ENCODE measurements around the gene PAM16.

PAM16 gene

DNA sequence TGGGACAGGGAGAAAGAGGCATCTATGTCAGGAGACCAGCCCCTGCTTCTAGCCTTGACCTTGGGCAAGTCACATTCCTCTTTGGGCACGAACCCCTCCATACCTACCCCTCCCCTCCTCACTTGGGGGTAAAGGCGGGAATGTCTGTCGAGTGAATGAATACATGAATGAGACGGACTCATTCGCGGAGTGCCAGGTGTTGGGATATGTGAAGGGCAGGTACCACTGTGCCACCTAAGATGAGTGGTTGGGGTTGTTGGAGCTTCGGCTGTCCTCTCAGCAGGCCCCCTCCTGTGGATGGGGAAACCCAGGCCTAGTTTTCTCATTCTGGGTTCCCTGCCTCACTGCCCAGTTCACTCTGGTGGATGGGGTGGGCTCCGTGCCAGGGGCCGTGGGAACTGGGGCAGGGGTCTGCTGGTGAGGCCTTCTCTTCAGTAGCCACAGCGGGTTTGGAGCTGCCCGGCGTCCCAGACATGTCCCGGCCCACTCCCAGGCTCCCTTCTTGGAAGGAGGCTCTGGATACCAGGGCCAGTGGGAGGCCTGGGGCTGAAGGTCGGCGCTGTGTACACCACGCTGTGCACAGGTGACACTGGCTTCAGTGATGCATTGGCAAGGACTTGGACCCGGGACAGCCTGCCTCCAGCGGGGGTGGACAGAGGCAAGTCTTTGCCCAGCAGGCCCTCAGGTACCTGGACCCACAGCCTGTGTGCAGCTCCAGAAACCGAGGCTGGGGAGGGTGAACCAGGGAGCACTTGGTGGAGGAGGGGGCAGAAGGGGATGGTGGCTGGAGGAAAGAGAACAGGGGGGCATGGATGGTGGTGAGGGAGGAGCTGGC lies 29.6 kb downstream of the PAM16 start:
- no peak overlapping the region for H3K4me3 ChIP-seq (ENCODE audit: low read length)
- no peak overlapping the region for H3K27ac ChIP-seq (ENCODE audit: low read depth, low read length)
- WGBS: 91% methylated on average over 19 of the region's 19 CpGs
- no peaks in the 10 kb centered on the region for H3K27me3 ChIP-seq (ENCODE audit: insufficient read depth, low read length)
- no peaks in the 10 kb centered on the region for H3K9me3 ChIP-seq (ENCODE audit: insufficient read depth, low read depth, low read length)
- H3K9ac ChIP-seq (ENCODE audit: low read depth, low read length): no peak overlapping the region
- H3K36me3 ChIP-seq (ENCODE audit: insufficient read depth, low read length): no peaks in the 10 kb centered on the region
- peaks cover 35% of the 10 kb centered on the region for H3K4me1 ChIP-seq (ENCODE audit: insufficient read depth, low read length)

GRCh38 chr16:4320571-4321137 lies 30.5 kb downstream of the PAM16 start:
- Histone ChIP-seq H3K9ac (ENCODE audit: low read depth, low read length) (no peak overlapping the region), H3K9me3 (ENCODE audit: insufficient read depth, low read depth, low read length) (no peaks in the 10 kb centered on the region), H3K27ac (ENCODE audit: low read depth, low read length) (no peak overlapping the region), H3K4me3 (ENCODE audit: low read length) (no peak overlapping the region), H3K4me1 (ENCODE audit: insufficient read depth, low read length) (peaks cover 35% of the 10 kb centered on the region), H3K36me3 (ENCODE audit: insufficient read depth, low read length) (no peaks in the 10 kb centered on the region), H3K27me3 (ENCODE audit: insufficient read depth, low read length) (no peaks in the 10 kb centered on the region)
- 88% methylated on average over 16 of the region's 16 CpGs for WGBS

GRCh38 chr16:4319454-4320421 lies 31.4 kb downstream of the PAM16 start:
- no peak overlapping the region for H3K4me3 ChIP-seq (ENCODE audit: low read length)
- H3K4me1 ChIP-seq (ENCODE audit: insufficient read depth, low read length): peaks cover 35% of the 10 kb centered on the region
- no peaks in the 10 kb centered on the region for H3K9me3 ChIP-seq (ENCODE audit: insufficient read depth, low read depth, low read length)

DNA sequence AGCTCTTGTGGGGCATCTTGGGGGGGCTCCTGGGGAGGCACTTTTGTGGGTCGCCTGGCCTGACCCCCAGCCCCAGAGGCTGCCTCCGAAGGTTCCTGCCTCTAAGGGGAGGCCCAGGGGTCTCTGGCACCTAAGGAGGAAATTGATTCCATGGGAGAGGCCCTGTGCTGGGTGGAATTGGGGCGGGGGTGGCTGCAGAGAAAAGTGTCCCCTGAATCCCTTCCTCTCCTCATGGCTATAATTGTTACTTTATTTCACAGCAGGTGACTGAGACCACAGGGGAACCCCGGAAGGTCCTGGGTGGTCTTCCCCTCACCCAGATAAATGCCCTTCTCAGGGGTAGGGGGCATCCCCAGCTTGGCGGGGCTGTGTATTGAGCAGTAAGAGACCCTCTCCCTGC lies 32.2 kb downstream of the PAM16 start:
- Histone ChIP-seq H3K27me3 (ENCODE audit: insufficient read depth, low read length) (peaks cover 12% of the 10 kb centered on the region), H3K9ac (ENCODE audit: low read depth, low read length) (no peak overlapping the region), H3K4me3 (ENCODE audit: low read length) (no peak overlapping the region), H3K27ac (ENCODE audit: low read depth, low read length) (no peak overlapping the region), H3K4me1 (ENCODE audit: insufficient read depth, low read length) (peaks cover 30% of the 10 kb centered on the region), H3K9me3 (ENCODE audit: insufficient read depth, low read depth, low read length) (no peaks in the 10 kb centered on the region), H3K36me3 (ENCODE audit: insufficient read depth, low read length) (no peaks in the 10 kb centered on the region)
- 88% methylated on average over 5 of the region's 5 CpGs for WGBS

More at GRCh38 chr16:4319454-4320421, 31.4 kb downstream of the PAM16 start:
- Histone ChIP-seq H3K36me3 (ENCODE audit: insufficient read depth, low read length) (no peaks in the 10 kb centered on the region), H3K9ac (ENCODE audit: low read depth, low read length) (no peak overlapping the region), H3K27me3 (ENCODE audit: insufficient read depth, low read length) (peaks cover 5% of the 10 kb centered on the region), H3K27ac (ENCODE audit: low read depth, low read length) (no peak overlapping the region)
- 79% methylated on average over 37 of the region's 37 CpGs for WGBS

GRCh38 chr16:4318451-4318910 lies 32.6 kb downstream of the PAM16 start:
- no peaks in the 10 kb centered on the region for H3K9me3 ChIP-seq (ENCODE audit: insufficient read depth, low read depth, low read length)
- H3K4me3 ChIP-seq (ENCODE audit: low read length): no peak overlapping the region
- H3K27me3 ChIP-seq (ENCODE audit: insufficient read depth, low read length): peaks cover 17% of the 10 kb centered on the region
- WGBS: 65% methylated on average over 13 of the region's 13 CpGs
- H3K9ac ChIP-seq (ENCODE audit: low read depth, low read length): no peak overlapping the region
- peaks cover 25% of the 10 kb centered on the region for H3K4me1 ChIP-seq (ENCODE audit: insufficient read depth, low read length)
- H3K27ac ChIP-seq (ENCODE audit: low read depth, low read length): peak overlapping the region; percentile 25; the same call in 1 of the 2 replicates
- no peaks in the 10 kb centered on the region for H3K36me3 ChIP-seq (ENCODE audit: insufficient read depth, low read length)

GRCh38 chr16:4317532-4318450 lies 33.3 kb downstream of the PAM16 start:
- Histone ChIP-seq H3K4me1 (ENCODE audit: insufficient read depth, low read length) (peaks cover 23% of the 10 kb centered on the region), H3K36me3 (ENCODE audit: insufficient read depth, low read length) (no peaks in the 10 kb centered on the region), H3K4me3 (ENCODE audit: low read length) (peak overlapping the region; percentile 33), H3K9ac (ENCODE audit: low read depth, low read length) (no peak overlapping the region), H3K27me3 (ENCODE audit: insufficient read depth, low read length) (peaks cover 20% of the 10 kb centered on the region), H3K27ac (ENCODE audit: low read depth, low read length) (peak overlapping the region; percentile 25; the same call in 1 of the 2 replicates), H3K9me3 (ENCODE audit: insufficient read depth, low read depth, low read length) (no peaks in the 10 kb centered on the region)
- 61% methylated on average over 12 of the region's 12 CpGs for WGBS

DNA sequence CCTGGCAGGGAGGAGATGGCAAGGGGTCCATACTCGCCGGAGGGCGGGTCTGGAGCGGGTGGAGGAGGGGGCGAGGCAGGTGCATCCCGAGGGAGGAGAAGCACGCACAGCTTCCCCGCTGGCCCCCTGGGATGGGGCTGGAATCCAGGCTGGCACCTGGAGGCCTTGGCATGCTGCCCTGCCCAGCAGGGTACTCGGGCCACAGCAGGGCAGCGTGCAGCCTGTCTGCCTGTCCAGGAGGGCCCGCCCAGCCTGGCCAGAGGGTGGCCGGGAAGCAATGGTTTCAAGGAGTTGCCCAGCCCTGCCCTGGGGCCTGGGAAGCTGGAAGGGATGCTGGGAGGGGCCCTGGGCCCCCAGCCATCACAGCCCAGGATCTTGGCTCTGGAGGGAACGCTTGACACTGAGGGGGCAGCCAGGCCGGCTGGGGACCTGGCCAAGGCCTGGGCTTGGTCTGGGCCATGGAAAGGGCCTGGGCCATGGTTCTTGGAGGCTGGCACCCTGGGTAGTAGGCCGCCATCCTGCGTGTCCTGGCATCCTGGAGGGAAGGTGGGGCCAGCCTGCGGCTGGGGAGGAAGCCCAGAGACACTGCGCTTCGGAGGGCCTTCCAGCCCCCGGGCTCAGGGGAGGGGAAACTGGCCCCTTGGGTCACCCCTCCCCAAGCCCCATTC lies 34.1 kb downstream of the PAM16 start:
- Histone ChIP-seq H3K4me1 (ENCODE audit: insufficient read depth, low read length) (peaks cover 23% of the 10 kb centered on the region), H3K4me3 (ENCODE audit: low read length) (peak overlapping the region; percentile 74), H3K27ac (ENCODE audit: low read depth, low read length) (no peak overlapping the region), H3K36me3 (ENCODE audit: insufficient read depth, low read length) (no peaks in the 10 kb centered on the region), H3K27me3 (ENCODE audit: insufficient read depth, low read length) (peaks cover 20% of the 10 kb centered on the region), H3K9me3 (ENCODE audit: insufficient read depth, low read depth, low read length) (no peaks in the 10 kb centered on the region), H3K9ac (ENCODE audit: low read depth, low read length) (peak overlapping the region; percentile 74)
- WGBS: 27% methylated on average over 20 of the region's 20 CpGs

GRCh38 chr16:4316108-4316863 lies 34.8 kb downstream of the PAM16 start:
- Histone ChIP-seq H3K27ac (ENCODE audit: low read depth, low read length) (no peak overlapping the region), H3K4me1 (ENCODE audit: insufficient read depth, low read length) (peaks cover 23% of the 10 kb centered on the region), H3K36me3 (ENCODE audit: insufficient read depth, low read length) (no peaks in the 10 kb centered on the region), H3K4me3 (ENCODE audit: low read length) (peak overlapping the region; percentile 74), H3K9ac (ENCODE audit: low read depth, low read length) (peak overlapping the region; percentile 74), H3K9me3 (ENCODE audit: insufficient read depth, low read depth, low read length) (no peaks in the 10 kb centered on the region), H3K27me3 (ENCODE audit: insufficient read depth, low read length) (peaks cover 20% of the 10 kb centered on the region)
- WGBS: under 1% methylated on average over 88 of the region's 93 CpGs

- Histone ChIP-seq H3K9ac (ENCODE audit: low read depth, low read length) (peak within 1 kb of the TSS; percentile 74), H3K4me3 (ENCODE audit: low read length) (peak within 1 kb of the TSS; percentile 74), H3K27me3 (ENCODE audit: insufficient read depth, low read length) (peaks cover 20% of the 10 kb centered on the region), H3K36me3 (ENCODE audit: insufficient read depth, low read length) (no peaks in the 10 kb centered on the region), H3K9me3 (ENCODE audit: insufficient read depth, low read depth, low read length) (no peaks in the 10 kb centered on the region), H3K4me1 (ENCODE audit: insufficient read depth, low read length) (peaks cover 23% of the 10 kb centered on the region), H3K27ac (ENCODE audit: low read depth, low read length) (peak within 1 kb of the TSS; percentile 62; the same call in 1 of the 2 replicates)
- under 1% methylated on average over 60 of the region's 115 CpGs for WGBS
Observed at GRCh38 chr16:4315186-4316107, 35.7 kb downstream of the PAM16 start, which contains the start of gene GLIS2. Gene GLIS2 (plus strand): TSS chr16:4316067. CDS start chr16:4332281, 16,214 bp downstream.

Data from HUES64 (cell line).